Measurements from ENCODE around the gene TMEM222. TPM values are rescaled to one million over a fixed set of nuclear protein-coding genes. Genes with fewer than 3 reads are reported as not detected.

Gene TMEM222
- total RNA-seq, 1 experiment from 2014 or later: 28.7 TPM

GRCh38 chr1:27345272-27345671 lies 23.3 kb downstream of the TMEM222 start:
- ATAC-seq: no peak
- ChIA-PET POLR2A (interaction anchor here (1.0 to 1.1 kb wide), 2 partner anchors 12 to 13 kb away, joined by 3 read pairs; no protein-coding TSS in a partner anchor), CTCF (interaction anchor here (1.1 to 3.3 kb wide), 4 partner anchors 12 to 44 kb away, joined by 4 to 13 read pairs (median 6); no protein-coding TSS in a partner anchor)
- TF ChIP-seq NR3C1 (CRISPR knock-in tag; conservative IDR thresholded peaks at IDR 0.05; ENCODE audit: low read depth) (no peak), ZNF671 (CRISPR knock-in tag; IDR thresholded peaks at IDR 0.05) (no peak), ATF1 (CRISPR knock-in tag; IDR thresholded peaks at IDR 0.05) (no peak), FOXP1 (CRISPR knock-in tag; IDR thresholded peaks at IDR 0.05; ENCODE audit: borderline replicate concordance) (no peak), MAX (CRISPR knock-in tag; IDR thresholded peaks at IDR 0.05) (no peak), ARID4B (CRISPR knock-in tag; IDR thresholded peaks at IDR 0.05; ENCODE audit: borderline replicate concordance) (no peak), FOXP4 (CRISPR knock-in tag; IDR thresholded peaks at IDR 0.05) (no peak), ETV6 (CRISPR knock-in tag; IDR thresholded peaks at IDR 0.05) (no peak), PRDM15 (CRISPR knock-in tag; IDR thresholded peaks at IDR 0.05) (no peak)
- TF ChIP-seq, protein P1, sequence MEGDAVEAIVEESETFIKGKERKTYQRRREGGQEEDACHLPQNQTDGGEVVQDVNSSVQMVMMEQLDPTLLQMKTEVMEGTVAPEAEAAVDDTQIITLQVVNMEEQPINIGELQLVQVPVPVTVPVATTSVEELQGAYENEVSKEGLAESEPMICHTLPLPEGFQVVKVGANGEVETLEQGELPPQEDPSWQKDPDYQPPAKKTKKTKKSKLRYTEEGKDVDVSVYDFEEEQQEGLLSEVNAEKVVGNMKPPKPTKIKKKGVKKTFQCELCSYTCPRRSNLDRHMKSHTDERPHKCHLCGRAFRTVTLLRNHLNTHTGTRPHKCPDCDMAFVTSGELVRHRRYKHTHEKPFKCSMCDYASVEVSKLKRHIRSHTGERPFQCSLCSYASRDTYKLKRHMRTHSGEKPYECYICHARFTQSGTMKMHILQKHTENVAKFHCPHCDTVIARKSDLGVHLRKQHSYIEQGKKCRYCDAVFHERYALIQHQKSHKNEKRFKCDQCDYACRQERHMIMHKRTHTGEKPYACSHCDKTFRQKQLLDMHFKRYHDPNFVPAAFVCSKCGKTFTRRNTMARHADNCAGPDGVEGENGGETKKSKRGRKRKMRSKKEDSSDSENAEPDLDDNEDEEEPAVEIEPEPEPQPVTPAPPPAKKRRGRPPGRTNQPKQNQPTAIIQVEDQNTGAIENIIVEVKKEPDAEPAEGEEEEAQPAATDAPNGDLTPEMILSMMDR (IDR thresholded peaks at IDR 0.05): no peak
- TF ChIP-seq, protein P2, sequence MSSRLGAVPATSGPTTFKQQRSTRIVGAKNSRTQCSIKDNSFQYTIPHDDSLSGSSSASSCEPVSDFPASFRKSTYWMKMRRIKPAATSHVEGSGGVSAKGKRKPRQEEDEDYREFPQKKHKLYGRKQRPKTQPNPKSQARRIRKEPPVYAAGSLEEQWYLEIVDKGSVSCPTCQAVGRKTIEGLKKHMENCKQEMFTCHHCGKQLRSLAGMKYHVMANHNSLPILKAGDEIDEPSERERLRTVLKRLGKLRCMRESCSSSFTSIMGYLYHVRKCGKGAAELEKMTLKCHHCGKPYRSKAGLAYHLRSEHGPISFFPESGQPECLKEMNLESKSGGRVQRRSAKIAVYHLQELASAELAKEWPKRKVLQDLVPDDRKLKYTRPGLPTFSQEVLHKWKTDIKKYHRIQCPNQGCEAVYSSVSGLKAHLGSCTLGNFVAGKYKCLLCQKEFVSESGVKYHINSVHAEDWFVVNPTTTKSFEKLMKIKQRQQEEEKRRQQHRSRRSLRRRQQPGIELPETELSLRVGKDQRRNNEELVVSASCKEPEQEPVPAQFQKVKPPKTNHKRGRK (CRISPR knock-in tag; IDR thresholded peaks at IDR 0.05; ENCODE audit: borderline replicate concordance): no peak
- Mint-ChIP-seq H3K27me3 (ENCODE audit: low read depth) (peaks cover 7% of the 10 kb centered on the region), H3K4me1 (peaks cover 40% of the 10 kb centered on the region), H3K9me3 (no peaks in the 10 kb centered on the region), H3K4me3 (no peak overlapping the region), H3K27ac (no peak overlapping the region), H3K36me3 (peaks cover 9% of the 10 kb centered on the region; the same call in 1 of the 2 replicates)
- no peak for DNase-seq (ENCODE audit: low spot score)
